HG03103 (cell line): ENCODE results near the gene NOP10.
"Not testable (repeated sequence)": the region's sequence is repeated elsewhere in the genome, so short reads cannot be mapped to it uniquely, and the experiment has no call there.

ENCODE experiments used
- ATAC-seq: cut with Tn5 transposase; IDR thresholded peaks from one replicate; pipeline ENCODE4 v1.9.1; 2021; ENCODE audit warnings: low read depth; ENCODE audit not compliant: unreplicated experiment

Gene NOP10

DNA sequence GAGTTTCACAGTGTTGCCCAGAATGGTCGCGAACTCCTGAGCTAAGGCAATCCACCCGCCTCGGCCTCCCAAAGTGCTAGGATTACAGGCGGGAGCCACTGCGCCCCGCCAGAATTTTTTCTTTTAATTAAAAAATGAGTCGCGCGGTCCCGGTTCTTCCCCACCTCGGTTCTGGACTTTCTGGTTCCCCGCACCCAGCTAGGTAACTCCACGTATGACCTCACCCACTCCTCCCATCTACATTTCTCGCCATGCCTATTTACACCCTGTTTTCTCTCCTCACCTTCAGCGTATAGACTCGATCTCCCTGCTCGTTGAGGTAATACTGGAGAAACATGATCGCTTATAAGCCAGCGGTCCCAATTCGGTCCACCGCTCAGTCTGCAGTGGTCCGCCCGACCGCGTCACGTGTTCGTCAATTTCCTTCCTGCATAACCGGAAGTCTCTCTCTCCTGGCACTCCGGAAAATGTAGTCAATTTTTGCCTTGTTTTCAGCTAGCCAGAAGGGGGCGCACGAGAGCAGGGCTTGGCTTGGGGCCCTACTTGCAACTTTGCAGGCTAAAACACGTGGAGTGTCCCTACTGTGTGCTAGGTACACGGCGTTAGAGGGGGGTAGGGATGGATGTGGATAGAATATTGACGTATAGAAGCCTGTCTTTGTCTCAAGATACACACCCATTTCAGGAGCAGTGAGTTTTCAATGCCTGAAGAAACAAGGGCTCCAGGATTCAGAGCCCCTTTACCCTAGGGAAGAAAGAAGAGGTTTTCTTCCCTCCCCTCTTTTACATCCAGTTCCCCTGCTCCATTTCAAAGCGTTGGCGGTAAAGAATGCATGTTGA is at the start of gene NOP10, which contains the start of gene NUTM1:
TSS of gene NOP10 (minus strand) at position 400 of the 839 bp plus-strand sequence. CDS start at position 337, 63 bp downstream.
TSS of gene NUTM1 (plus strand) at position 579 of the 839 bp plus-strand sequence. CDS start 382 bp downstream, outside the sequence.
- ATAC-seq: peak; percentile 78

DNA sequence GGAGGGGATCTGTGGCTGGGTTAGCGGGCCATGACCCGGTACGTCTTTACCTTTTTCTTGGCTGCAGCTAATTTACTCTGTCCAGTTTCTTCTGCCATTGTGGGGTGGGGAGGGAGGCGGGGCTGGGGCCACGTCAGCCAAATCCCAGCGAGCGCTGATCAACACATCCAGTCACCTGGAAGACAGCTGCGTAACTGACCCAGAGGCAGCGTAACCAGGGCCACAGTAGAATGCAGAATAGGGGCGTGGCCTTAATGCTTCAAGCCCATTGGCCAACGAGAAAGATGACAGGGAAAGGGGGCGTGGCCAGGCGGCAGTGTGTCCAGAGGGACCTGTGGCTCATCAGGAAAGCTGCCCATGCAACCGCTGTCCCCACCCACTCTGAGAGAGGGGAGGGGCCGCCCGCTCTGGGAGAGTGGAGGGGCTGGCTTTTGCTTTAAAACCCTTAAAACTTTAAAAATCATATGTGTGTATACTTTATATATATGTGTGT is 46.7 kb upstream of the NOP10 start:
- ATAC-seq: not testable (repeated sequence)

DNA sequence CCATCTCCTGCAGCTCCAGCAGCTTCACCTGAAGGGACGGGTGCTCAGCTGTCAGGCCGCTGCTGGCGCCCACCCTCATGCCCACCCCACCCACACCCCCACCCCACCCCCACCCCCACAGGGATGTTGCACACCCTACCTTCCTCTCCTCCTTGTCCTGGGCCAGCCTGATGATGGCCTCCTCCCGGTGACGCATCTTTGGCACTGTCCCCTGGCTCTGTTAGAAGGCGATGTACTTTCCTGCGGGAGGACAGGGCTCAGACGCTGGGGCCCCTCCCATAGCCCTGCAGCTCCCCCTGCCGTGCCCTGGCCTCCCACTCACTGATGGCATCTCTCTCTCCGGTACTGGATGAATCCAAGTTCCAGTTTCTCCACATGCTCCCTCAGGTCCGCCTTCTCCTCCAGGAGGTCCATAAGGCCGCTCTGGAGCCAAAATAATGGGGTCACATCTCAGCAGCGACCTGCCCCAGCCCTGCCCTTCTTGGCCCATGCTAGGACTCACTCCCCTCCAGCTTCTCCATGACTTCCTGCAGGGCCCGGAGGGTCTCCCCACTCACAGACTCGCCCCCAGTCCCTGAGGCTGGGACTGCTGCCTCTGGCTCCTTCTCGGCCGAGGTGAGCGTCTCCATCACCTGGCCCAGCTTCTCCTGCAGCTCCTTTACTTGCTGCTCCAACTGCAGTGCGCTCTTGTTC is 39.0 kb upstream of the NOP10 start:
- not testable (repeated sequence) for ATAC-seq

DNA sequence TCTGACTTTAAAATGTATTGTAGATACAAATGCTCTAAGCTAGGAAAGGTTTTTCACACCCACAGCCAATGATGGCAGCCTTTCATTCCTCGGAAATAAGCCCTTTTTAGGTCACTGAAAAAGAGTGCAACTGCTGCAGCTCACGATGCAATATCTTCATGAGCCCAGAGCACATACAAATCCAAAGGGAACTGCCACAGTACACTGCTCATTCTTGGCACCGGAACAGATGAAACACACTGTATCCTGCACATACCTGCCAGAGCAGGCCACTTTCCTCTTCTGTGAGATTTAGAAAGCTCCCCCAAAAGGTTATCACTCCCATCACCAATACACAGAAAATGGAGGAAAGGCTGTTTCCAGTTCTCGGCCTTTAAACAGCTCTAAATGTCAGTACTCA is 37.6 kb upstream of the NOP10 start:
- ATAC-seq: not testable (repeated sequence)

DNA sequence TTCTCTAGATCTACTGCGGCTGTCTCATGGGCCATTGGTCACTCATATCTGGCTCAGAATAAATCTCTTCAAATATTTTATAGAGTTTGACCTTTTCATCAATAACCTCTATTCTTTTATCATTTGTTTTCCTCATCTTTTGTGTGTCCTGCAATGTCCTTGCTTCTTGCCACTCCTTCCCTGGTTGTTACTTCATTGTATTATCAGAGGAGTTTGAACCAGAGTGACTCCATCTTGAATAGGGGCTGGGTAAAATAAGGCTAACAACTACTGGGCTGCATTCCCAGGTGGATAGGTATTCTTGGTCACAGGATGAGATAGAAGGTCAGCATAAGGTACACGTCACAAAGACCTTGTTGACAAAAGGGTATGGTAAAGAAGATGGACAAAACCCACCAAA is 33.9 kb upstream of the NOP10 start:
- no peak for ATAC-seq

DNA sequence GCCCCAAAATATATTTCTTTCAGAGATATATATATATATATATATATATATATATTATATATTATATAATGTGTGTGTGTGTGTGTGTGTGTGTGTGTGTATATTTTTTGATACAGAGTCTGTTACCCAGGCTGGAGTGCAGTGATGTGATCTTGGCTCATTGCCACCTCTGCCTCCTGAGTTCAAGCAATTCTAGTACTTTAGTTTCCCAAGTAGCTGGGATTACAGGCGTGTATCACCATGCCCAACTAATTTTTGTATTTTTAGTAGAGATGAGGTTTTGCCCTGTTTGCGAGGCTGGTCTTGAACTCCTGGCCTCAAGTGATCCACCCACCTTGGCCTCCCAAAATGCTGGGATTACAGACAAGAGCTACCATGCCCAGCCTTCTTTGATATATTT is 32.6 kb upstream of the NOP10 start:
- ATAC-seq: not testable (repeated sequence)

DNA sequence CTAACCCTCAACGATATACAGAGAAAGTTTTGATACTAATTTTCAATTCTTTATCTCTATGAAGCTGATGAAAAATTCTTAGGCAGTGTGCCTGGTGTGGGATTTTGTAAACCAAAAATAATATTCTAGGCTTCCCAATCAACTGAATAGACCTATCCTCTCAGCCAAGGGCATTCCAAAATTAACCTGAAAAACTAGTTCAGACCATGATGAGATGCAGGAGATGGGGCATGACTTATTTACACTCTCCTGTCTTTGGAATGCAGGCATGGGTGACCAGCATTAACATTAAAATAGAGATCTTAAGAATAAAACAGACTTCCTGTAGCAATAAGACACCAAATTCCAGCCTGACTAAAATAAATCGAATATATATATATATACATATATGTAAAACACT is 31.9 kb upstream of the NOP10 start:
- no peak for ATAC-seq

DNA sequence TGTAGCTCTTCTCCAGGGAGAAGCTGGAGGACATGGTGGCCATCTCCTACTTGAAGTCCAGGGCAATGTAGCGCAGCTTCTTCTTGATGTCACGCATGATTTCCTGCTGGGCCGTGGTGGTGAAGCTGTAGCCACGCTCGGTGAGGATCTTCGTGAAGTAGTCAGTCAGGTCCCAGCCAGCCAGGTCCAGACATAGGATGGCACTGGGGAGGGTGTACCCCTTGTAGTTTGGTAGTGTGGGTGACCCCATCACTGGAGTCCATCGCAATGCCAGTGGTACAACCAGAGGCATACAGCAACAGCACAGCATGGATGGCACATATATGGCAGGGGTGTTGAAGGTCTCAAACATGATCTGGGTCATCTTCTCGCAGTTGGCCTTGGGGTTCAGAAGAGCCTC is 31.0 kb upstream of the NOP10 start:
- ATAC-seq: no peak

DNA sequence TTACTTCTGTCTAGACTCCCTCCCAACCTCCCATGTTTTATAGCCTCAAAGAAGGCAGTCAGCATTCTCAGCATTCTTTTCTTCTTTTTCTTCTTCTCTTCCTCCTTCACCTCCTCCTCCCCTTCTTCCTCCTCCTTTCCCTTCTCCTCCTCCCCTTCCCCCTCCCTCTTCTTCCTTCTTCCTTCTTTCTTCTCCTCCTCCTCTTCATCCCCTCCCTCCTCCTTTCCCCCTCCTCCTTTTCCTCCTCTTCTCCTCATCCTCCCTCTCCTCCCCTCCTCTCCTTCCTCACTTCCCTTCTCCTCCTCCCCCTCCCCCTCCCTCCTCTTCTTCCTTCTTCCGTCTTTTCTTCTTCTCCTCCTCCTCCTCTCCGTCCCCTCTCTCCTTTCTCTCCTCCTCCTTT is 27.7 kb upstream of the NOP10 start:
- no peak for ATAC-seq

DNA sequence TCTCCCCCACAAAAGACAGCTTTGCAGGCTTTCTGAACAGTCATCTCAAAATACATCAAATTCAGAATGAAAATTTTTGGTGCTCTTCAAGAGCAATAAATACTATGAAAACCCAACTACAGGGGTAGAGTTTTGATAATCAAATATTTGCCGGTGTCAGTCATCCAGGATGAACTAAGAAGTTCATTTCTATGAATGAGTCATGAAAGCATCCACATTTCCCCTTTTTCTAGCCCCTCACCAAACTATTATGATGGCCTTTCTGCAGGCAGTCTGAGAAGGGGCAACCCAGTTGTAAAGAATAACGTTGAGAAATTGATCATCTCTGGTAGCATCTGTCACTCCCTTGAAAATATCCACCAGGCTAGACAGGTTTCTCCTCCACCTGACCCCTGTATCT is 27.2 kb upstream of the NOP10 start:
- ATAC-seq: no peak

DNA sequence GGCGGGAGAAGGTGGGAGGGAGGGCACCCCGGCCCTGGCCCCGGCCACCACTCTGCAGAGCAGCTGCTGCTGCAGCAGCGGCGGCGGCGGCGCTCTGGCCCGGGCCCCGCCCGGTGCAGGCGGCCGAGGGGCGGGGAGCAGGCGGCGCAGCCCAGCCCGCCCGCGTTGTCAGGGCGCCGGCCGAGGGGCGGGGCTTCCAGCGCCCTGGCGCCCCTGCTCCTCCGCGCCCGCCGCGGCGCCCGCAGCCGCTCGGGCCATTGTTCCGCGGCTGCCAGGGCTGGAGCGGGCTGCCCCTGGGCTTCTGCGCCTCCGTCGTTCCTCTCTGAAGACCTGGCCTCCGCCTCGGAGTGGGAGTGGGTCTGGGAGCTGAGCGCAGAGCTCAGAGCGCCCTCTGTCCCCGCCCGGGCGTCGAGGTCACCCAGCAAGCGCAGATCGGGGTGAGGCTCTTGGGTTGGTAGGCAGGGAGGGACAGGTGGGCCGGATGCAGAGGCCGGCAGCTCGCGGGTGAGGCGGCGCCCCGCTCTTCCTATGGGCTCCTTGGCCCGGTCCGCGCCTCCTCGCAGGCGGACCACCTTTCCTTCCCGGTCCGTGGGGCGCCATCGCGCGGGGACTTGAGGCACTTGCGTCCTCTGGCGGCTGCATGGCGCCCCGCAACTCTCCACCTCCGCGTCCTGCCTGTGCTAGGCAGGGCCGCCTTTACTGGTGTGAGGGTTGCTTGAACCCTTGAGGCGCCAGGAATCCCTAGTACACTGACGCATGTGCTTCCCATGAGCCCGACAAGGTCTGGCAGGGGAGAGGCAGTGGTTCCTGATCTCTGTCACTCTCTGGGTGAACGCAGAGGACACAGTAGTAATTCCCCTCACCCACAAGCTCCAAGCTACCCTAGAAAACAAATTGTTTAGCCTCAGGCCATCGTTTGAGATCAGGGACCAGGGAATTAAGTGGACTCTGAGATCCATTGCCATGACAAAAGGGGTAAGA is 24.5 kb upstream of the NOP10 start, which contains the start of gene LPCAT4:
TSS of gene LPCAT4 (minus strand) at position 96 of the 981 bp plus-strand sequence. CDS start 96 bp downstream, outside the sequence.
- ATAC-seq: peak; percentile 61

DNA sequence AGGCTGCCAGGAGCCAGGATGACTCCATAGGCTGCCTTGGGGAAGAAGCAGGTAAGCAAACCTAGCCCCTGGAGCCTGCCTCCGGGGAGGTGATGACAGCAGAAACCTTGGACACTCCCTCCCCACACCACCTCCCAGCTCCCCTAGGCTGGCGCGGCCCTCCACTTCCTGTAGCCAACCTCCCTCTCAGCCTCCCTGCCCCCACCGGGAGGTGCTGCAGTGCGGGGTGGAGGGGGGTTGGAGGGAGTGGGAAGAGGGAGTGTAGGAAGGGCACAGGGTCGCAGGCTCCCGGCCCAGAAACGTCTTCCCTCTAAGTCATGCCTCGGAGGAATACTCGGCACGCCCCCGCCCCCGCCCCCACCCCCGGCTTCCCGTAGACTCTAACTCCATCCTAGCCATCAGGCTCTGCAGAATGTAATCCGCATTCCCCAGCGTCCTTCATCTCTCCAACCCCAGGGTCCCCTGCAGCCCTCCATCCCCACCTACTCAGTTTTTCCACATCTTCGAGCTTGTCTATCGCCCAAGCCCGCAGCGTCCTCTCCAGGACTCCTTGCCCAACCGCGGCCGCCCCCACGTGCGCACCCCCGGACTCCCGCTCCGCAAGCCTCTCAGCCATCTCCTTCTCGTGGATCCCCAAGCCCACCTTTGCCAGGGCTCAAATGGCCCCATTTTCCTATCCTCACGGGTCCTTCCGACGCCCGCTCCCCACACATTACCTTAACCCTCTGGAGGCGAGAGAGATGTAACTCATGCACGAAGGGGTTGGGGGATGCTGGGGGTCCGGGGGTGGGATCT is 23.5 kb upstream of the NOP10 start:
- ATAC-seq: no peak

DNA sequence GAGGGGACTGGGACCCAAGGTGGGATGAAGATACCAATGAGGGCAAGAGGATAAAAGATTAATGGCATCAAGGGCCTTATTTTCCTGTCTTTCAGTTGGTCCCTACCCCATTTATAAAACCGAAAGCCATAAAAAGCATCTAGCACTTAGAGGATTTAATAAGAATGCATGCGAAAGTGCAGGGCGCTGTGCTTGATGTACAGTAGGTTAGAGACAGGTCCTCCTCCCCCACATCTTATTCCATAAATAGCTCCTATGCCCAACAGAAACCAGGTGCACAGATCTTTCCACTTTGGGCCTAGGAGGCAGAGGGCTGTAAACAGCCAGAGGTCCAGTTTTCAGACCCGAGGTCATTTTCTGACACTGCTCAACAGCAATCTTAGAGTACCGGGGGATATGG is 22.9 kb upstream of the NOP10 start:
- ATAC-seq: no peak

DNA sequence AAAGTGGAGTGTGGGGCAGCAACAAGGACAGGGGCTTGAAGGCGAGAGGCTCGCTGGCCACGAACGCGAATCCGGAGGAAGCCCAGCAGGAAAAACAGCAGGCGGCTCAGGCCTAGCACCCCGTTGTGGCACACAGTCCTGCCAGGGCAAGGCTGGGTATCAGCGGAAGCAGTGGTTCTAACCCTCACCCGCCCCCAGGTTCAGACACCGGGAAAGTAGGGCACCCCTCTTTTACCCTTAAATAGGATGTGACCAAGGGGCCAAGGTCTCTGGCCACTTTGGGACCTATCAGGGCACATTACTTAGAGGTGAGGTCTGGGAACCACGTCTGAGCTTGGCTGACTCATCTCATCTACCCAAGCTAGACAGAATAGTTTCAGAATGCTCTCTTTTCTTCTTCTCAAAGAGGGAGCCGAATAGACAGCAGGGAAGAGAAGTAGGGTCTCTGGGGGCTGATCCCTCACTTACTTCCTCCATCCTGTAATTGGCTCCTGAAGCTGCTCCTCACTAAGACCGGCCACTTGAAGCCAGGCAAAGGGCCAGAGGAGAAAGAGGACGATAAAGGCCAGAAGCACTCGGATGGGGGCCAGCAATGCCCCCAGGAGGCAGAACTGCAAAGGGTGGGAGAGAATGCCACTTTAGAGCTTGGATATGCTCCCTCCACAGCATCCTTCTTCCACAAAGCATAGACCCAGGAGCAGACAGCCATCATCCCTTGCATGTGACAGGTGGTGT is 22.3 kb upstream of the NOP10 start:
- no peak for ATAC-seq

DNA sequence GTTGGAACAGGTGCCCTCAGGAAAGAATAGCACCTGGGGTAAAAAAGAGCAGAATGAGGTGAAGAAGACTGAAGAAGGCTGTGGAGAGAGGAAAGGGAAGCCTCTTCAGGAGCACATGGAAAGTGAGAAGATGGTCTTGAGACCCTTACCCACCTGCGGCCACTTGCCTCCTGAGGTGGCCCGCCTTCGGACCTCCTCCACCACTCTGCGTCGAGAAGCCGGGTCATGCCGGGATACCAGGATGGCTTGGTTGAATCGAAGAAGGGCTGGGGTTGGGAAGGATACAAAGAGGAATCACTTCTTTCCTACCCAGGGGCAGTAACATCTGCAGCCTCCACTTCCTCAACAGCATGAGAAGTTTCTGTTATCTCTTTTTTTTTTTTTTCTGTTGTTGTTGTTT is 21.1 kb upstream of the NOP10 start:
- ATAC-seq: no peak

DNA sequence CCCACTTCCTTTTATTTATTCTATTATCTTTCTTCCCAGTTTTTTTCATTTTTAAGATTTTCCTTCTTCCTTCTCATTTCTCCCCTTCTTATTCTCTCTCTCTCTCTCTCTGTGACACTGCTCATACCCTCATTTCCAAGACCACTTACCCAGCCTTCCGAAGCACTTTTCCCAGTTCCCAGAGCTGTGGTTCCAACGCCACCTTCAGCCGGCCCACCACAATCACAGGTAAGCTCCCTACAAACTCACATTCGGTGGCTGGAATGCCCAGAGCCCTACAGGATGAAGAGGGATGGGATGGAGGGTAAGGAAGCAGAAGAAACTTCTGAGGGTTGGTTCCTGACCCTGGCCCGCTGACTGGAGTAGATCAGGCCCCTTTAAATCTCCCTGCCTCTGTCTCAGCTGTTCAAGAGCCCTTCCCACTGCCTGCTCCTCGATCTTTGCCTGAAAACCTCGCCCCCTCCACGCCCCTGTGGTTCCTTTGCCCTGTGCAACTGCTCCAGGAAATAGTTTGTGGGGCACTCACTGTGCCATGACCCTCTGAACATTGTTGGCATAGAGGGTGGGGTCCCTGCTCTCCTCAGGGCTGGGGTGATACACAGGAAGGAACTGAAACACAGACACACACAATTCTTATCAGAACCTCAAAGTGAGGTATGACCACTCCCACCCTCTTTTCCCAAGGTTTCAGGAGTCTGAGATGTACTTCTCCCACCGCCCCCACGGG is 19.3 kb upstream of the NOP10 start:
- ATAC-seq: no peak

DNA sequence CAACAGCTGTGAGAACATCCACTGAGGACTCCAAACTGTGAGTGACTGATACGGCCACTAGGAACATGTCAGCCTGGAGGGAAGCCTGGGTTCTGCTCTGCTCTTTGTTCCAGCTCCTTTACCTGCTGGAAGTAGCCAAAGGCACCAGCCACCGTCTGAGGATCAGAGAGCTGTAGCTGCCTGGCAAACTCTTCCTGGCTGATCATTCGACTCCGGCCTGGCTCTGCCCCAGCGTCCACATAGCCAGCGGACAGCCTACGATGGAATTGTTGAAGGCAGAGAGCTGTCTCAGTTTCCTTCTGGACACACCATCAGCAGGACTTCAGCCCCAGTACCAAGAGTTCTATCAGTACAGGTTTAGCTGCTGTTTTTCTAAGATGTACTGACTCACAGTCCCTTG is 18.3 kb upstream of the NOP10 start:
- no peak for ATAC-seq

DNA sequence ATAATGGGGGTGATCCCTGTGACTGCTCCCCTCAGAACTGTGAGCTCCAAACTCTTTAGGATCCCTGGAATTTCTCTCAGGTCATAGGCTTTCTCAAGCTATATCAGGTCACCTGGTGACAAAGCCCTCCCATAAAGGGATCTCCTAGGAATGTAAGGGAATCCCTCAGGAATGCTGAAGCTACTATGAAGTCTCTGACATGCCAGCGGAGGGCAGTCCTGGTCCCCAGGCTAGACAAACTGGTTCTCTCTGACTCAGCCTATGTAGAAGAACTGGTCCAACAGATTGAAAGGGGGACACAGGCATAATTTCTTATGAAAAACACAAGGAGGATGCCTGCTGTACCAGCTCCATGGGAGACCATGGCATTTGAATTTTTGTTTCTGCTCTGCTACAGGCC is 17.4 kb upstream of the NOP10 start:
- ATAC-seq: no peak
